Neutrophil (primary cell): ENCODE measurements around the gene ANKLE2.
"Not testable (repeated sequence)": the region's sequence is repeated elsewhere in the genome, so short reads cannot be mapped to it uniquely, and the experiment has no call there.

Experiments
- H3K27ac ChIP-seq: fragments of 200-600 bp; sonication (generic); 2 replicates; pipeline ENCODE4 v1.5.1; 2016; ENCODE audit warnings: mild to moderate bottlenecking, moderate library complexity
- H3K27me3 ChIP-seq: fragments of 200-600 bp; sonication (generic); 2 replicates; pipeline ENCODE4 v1.6.0; 2016; ENCODE audit warnings: mild to moderate bottlenecking
- H3K36me3 ChIP-seq: fragments of 200-600 bp; sonication (generic); 2 replicates; pipeline ENCODE4 v1.5.1; 2017
- H3K4me1 ChIP-seq, 2 experiments: fragments of 200-600 bp in 1 of 2; sonication (generic) in 1 of 2; 1 replicate in 1 of 2; 2 replicates in 1 of 2; pipeline versions ENCODE4 v1.5.1 to v1.6.1; 2013 to 2016; ENCODE audit warnings: low read depth in 1 of 2, low read length in 1 of 2, mild to moderate bottlenecking in 1 of 2, moderate library complexity in 1 of 2; ENCODE audit not compliant: control insufficient read depth in 1 of 2, insufficient read depth in 1 of 2
- H3K4me3 ChIP-seq, 2 experiments: fragments of 200-600 bp in 1 of 2; sonication (generic) in 1 of 2; 1 replicate in 1 of 2; 2 replicates in 1 of 2; pipeline ENCODE4 v1.5.1; 2013 to 2016; ENCODE audit warnings: low read depth in 1 of 2, low read length in 1 of 2, mild to moderate bottlenecking in 1 of 2, moderate library complexity in 1 of 2
- H3K9me3 ChIP-seq: fragments of 200-600 bp; sonication (generic); 2 replicates; pipeline ENCODE4 v1.5.1; 2016
- CTCF ChIP-seq: fragments of 200-600 bp; sonication (generic); IDR thresholded peaks from 2 replicates; pipeline ENCODE4 v1.5.1; 2016; ENCODE audit warnings: antibody characterized with exemption

The ANKLE2 gene

GRCh38 chr12:132761032-132761920 is at the start of gene ANKLE2:
Gene ANKLE2 (minus strand): TSS chr12:132761832. CDS start chr12:132761798, 34 bp downstream.
- peaks cover 38 to 47% of the 10 kb centered on the region in 2 experiments for H3K4me1 ChIP-seq
- peaks cover 11% of the 10 kb centered on the region for H3K36me3 ChIP-seq
- H3K9me3 ChIP-seq: no peaks in the 10 kb centered on the region
- H3K4me3 ChIP-seq: peak within 1 kb of the TSS; percentile 68 to 88
- H3K27ac ChIP-seq: peak within 1 kb of the TSS; percentile 97
- no peaks in the 10 kb centered on the region for H3K27me3 ChIP-seq
- TF ChIP-seq CTCF: no peak

GRCh38 chr12:132809391-132809790 is 47.8 kb upstream of the ANKLE2 start:
- H3K36me3 ChIP-seq: peaks cover 66% of the 10 kb centered on the region
- H3K4me3 ChIP-seq, H3K27me3 ChIP-seq, H3K9me3 ChIP-seq, H3K27ac ChIP-seq, H3K4me1 ChIP-seq: not testable (repeated sequence)
- peak; percentile 49 for TF ChIP-seq CTCF

- Histone ChIP-seq H3K4me1 (no peaks in the 10 kb centered on the region), H3K36me3 (peaks cover 70% of the 10 kb centered on the region), H3K4me3 (no peak overlapping the region), H3K27me3 (no peaks in the 10 kb centered on the region), H3K9me3 (no peaks in the 10 kb centered on the region), H3K27ac (no peak overlapping the region)
- TF ChIP-seq CTCF: no peak
Measured at GRCh38 chr12:132807295-132808092, 45.9 kb upstream of the ANKLE2 start.

- Histone ChIP-seq H3K27me3 (no peaks in the 10 kb centered on the region), H3K4me3 (no peak overlapping the region), H3K9me3 (no peaks in the 10 kb centered on the region), H3K4me1 (no peaks in the 10 kb centered on the region), H3K36me3 (peaks cover 71% of the 10 kb centered on the region), H3K27ac (no peak overlapping the region)
- no peak for TF ChIP-seq CTCF
Measured at GRCh38 chr12:132806857-132807256, 45.2 kb upstream of the ANKLE2 start.

- no peak for TF ChIP-seq CTCF
- H3K27ac ChIP-seq: no peak overlapping the region
- H3K9me3 ChIP-seq: no peaks in the 10 kb centered on the region
- H3K27me3 ChIP-seq: no peaks in the 10 kb centered on the region
- H3K4me1 ChIP-seq: no peaks in the 10 kb centered on the region
- H3K36me3 ChIP-seq: peaks cover 87% of the 10 kb centered on the region
- H3K4me3 ChIP-seq: no peak overlapping the region
Measured at GRCh38 chr12:132804426-132804861, 42.8 kb upstream of the ANKLE2 start.
